Measurements from ENCODE around the gene DDX41.
A peak's percentile ranks its signal among the peaks of the same experiment; 100 is the strongest.
"Not testable (repeated sequence)": the region's sequence is repeated elsewhere in the genome, so short reads cannot be mapped to it uniquely, and the experiment has no call there.

DDX41 gene

GRCh38 chr5:177516601-177517568 lies at the start of gene DDX41:
Gene DDX41, minus strand, starts transcription at chr5:177516961. Its CDS starts 16 bp downstream, at chr5:177516945.
- DNase-seq (ENCODE audit: low read depth in 2 of 2): peak; percentile 94 to 95

DNA sequence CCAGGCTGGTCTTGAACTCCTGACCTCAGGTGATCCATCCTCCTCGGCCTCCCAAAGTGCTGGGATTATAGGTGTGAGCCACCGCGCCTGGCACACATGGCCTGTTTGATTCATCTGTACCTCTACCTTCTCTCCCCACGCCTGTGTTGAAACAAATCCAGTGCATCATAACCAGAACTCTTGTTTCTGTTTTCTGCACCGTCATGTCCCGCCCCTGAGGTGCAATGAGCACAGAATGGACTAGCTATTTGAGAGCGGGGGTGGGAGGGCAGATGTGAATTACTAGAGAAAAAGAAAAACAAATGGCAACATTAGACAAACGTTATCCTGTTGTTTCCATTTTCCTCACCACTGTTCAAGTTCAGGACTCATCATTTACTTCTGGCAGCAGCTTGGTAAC lies 48.3 kb upstream of the DDX41 start:
- no peak for DNase-seq (ENCODE audit: low read depth in 2 of 2)

GRCh38 chr5:177559446-177559941 lies 42.7 kb upstream of the DDX41 start:
- DNase-seq (ENCODE audit: low read depth in 2 of 2): not testable (repeated sequence)

- DNase-seq (ENCODE audit: low read depth in 2 of 2): no peak
Observed at GRCh38 chr5:177557796-177558195, 41.0 kb upstream of the DDX41 start.

- DNase-seq (ENCODE audit: low read depth in 2 of 2): no peak
Observed at GRCh38 chr5:177557041-177557647, 40.4 kb upstream of the DDX41 start.

GRCh38 chr5:177555665-177556064 lies 38.9 kb upstream of the DDX41 start:
- no peak for DNase-seq (ENCODE audit: low read depth in 2 of 2)

DNA sequence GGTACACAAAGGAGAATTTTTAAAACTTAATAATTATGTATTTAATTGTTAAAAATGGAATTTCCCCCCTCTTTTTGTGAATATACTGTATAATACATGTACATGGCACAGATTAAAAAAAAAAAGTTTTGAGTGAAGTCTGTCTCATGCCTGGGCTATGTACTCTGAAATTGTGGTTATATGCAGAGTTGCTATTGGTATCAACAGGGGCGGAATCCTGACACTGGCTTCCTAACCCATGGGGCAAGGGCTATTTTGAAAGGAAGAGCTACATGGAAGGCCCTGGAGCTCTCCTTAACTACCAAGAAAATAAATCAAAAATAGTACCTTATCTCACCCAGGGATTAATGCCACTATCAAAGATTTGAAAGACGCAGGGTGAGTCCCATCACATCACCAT lies 38.5 kb upstream of the DDX41 start:
- no peak for DNase-seq (ENCODE audit: low read depth in 2 of 2)

GRCh38 chr5:177554474-177555111 lies 37.8 kb upstream of the DDX41 start, which contains the start of gene FAM193B:
Gene FAM193B, minus strand, starts transcription at chr5:177554563. Its CDS starts 105 bp downstream, at chr5:177554458.
- DNase-seq (ENCODE audit: low read depth in 2 of 2): peak; percentile 93

- DNase-seq (ENCODE audit: low read depth in 2 of 2): peak; percentile 17 to 29
Observed at GRCh38 chr5:177553671-177554429, 37.1 kb upstream of the DDX41 start.

GRCh38 chr5:177552839-177553455 lies 36.2 kb upstream of the DDX41 start:
- DNase-seq (ENCODE audit: low read depth in 2 of 2): no peak

DNA sequence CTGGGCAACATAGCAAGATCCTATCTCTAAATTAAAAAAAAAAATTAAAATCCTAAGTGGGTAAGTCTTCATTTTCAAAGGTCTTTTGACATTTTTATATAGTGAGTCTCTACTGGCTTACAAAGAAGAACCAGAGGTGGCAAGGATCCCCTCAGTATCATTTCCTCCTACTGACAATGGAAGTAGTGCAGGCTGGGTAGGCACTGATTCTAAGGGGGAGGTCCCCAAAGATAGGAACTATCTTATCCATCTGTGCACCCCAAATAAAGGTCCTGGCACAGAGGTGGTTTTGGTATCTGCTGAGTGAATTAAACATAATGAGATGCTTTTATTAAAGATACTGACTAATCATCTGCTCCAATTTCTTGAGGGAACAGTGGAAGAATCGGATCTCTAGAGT lies 33.4 kb upstream of the DDX41 start:
- no peak for DNase-seq (ENCODE audit: low read depth in 2 of 2)

GRCh38 chr5:177548495-177548894 lies 31.7 kb upstream of the DDX41 start:
- DNase-seq (ENCODE audit: low read depth in 2 of 2): no peak

DNA sequence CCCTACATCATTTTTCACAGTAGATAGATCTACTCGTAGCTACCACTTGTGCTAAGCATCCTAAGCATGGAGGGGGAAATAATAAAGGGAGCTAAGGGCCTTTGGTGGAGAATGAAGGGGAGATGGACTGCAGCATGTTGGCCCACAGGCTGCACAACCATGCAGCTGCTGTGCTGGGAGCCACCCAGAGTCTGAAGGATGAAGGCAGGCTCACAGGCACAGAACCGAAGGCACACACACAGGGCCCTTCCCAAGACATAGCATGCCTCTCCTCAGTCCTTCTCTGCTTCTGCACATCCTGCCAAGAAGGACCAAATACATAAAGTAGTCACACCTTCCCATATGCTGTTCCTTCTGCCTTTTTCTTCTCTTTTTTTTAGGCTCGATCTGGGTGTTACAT lies 31.0 kb upstream of the DDX41 start:
- no peak for DNase-seq (ENCODE audit: low read depth in 2 of 2)

DNA sequence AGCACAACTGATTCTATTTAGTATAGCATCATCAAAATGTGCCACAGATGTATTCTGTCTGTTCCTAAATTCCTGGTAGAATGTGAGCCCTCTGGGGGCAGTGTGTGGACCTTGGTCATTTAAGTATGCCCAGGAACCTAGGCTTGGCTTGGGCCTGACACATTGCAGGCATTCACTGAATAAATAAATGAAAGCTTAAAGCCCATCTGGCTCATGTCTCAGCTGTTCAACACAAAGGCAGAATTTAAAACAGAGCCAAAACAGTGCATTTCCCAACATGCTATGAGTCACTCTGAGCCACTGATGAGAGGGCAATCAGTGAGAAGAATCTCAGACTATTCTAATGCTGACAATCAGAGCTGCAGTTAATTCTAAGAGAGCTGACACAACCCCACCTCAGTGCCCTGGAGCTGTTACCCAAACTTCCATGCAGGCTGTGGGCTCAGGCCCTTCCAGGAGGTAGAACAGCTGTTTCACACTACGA lies 29.5 kb upstream of the DDX41 start:
- DNase-seq (ENCODE audit: low read depth in 2 of 2): no peak

DNA sequence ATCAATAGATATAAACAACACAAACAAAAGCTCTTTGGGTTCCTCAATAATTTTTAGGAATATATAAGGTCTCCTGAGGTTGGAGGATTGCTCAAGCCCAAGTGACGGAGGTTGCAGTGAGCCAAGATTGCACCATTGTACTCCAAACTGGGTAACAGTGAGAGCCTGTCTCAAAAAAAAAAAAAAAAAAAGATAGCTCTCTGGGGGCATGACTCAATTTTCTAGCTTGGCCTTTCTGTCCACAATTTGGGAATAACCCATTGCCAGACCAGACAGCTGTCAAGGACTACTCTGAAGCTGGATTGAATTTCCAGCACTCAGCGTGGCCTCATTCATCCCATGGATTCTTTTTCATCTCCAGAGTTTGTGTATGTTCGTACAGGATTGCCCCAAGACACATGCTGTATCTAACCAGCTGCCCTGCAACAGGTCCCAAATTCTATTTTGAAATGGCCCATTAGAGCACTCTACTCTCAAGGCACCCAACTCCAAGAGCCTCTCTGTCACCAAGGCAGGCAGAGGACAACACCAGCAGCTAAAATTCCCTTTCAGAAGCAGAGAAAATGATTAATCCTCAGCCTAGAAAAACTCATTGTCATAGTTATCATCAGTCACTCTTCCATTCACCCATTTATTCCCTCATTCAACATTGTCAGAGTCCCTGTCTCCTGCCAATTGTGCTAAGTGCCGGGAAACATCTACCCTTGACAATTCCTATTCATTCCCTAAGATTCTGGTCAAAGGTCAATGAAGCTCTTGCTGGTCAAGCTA lies 28.9 kb upstream of the DDX41 start:
- no peak for DNase-seq (ENCODE audit: low read depth in 2 of 2)

- no peak for DNase-seq (ENCODE audit: low read depth in 2 of 2)
Observed at GRCh38 chr5:177542816-177543465, 26.2 kb upstream of the DDX41 start.

- no peak for DNase-seq (ENCODE audit: low read depth in 2 of 2)
Observed at GRCh38 chr5:177540438-177540837, 23.7 kb upstream of the DDX41 start.

GRCh38 chr5:177539411-177539810 lies 22.6 kb upstream of the DDX41 start:
- no peak for DNase-seq (ENCODE audit: low read depth in 2 of 2)

DNA sequence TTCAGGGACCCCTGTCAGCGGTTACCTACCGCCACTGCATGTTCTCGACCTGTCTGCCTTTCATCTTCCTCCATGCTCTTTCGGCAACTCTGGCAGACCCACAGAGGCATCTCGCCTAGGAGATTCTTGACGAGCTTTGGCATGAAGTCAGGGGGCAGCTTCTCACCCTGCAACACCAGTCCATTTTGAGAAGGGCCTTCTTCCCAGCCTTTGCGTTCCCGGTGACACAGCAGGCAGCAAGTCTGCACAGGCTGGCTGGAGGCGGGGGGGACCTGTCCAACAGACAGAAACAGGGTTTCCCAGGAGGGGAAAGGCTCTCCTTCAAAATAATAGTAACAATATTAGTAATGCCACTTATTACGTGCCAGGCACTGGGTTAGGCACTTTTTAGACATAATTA lies 22.1 kb upstream of the DDX41 start:
- no peak for DNase-seq (ENCODE audit: low read depth in 2 of 2)
